HepG2 (cell line): ENCODE measurements around the gene ZNF415. TPM values are rescaled to one million over a fixed set of nuclear protein-coding genes. Genes with fewer than 3 reads are reported as not detected.

Experiments
- ATAC-seq: fragments of 200-7000 bp; cut with Tn5 transposase; 3 replicates; pipeline ENCODE4 v1.9.1; 2020; ENCODE audit warnings: mild to moderate bottlenecking, moderate library complexity
- BruUV-seq: library from RNA; stranded (reverse); fragments of 400-500 nt; replicated peaks from 2 replicates; lab custom pipeline; 2021; lab: Mats Ljungman, UMichigan
- CTCF ChIA-PET: fragments of 300-600 bp; formaldehyde crosslinking; extraction: SDS; loops from one replicate; lab custom pipeline; 2021; ENCODE audit warnings: low total read pairs, inconsistent platforms, low intra/inter-chr PET ratio; lab: Yijun Ruan, JAX
- POLR2A ChIA-PET: fragments of 350-600 bp; sonication (Branson Sonifier 250); formaldehyde crosslinking; loops from one replicate; lab custom pipeline; 2020; ENCODE audit warnings: antibody characterized with exemption, inconsistent platforms; lab: Yijun Ruan, JAX
- DNase-seq: peaks from one replicate; pipeline ENCODE4 v3.0.0-alpha.2; 2015; ENCODE audit warnings: low spot score
- FAIRE-seq: peaks from 3 replicates; lab custom pipeline; 2011; peaks lifted over from hg19 to GRCh38; lab: Jason Lieb, UNC
- H2AFZ ChIP-seq: one replicate; pipeline ENCODE4 v1.6.1; 2011; ENCODE audit warnings: low read length, inconsistent platforms
- H3K27ac ChIP-seq: fragments of 300-600 bp; 3 replicates; pipeline ENCODE4 v1.8.0; 2011; ENCODE audit warnings: mixed run types, mild to moderate bottlenecking, mixed read lengths, low read length, inconsistent platforms; ENCODE audit not compliant: insufficient read depth; ENCODE audit errors: extremely low read length
- H3K27me3 ChIP-seq, 2 experiments: fragments of 200-600 bp in 1 of 2; 2 replicates in 1 of 2; 3 replicates in 1 of 2; pipeline versions ENCODE4 v1.6.0 to v1.8.0; 2011; ENCODE audit warnings: low read length in 2 of 2, mild to moderate bottlenecking in 2 of 2, moderate library complexity in 2 of 2, inconsistent platforms in 1 of 2; ENCODE audit not compliant: insufficient read depth in 2 of 2, control insufficient read depth in 1 of 2
- H3K36me3 ChIP-seq, 2 experiments: fragments of 200-600 bp in 1 of 2; replicated peaks in 1 of 2; 2 replicates in 1 of 2; 3 replicates in 1 of 2; pipeline versions ENCODE4 v1.5.1 to v1.8.0; 2011; ENCODE audit warnings: low read length in 2 of 2, inconsistent platforms in 1 of 2; ENCODE audit not compliant: insufficient read depth in 2 of 2, control insufficient read depth in 1 of 2
- H3K4me1 ChIP-seq: 2 replicates; pipeline ENCODE4 v1.5.1; 2012; ENCODE audit warnings: low read length, inconsistent platforms; ENCODE audit not compliant: insufficient read depth
- H3K4me2 ChIP-seq: 2 replicates; pipeline ENCODE4 v1.6.0; 2011; ENCODE audit warnings: low read depth, low read length, inconsistent platforms
- H3K4me3 ChIP-seq, 3 experiments: fragments of 200-600 bp in 1 of 3; sonication (generic), shearing (Covaris generic) in 1 of 3; replicated peaks in 1 of 3; 2 replicates each; pipeline ENCODE4 v1.5.1; 2011 to 2016; ENCODE audit warnings: low read length in 3 of 3, inconsistent platforms in 2 of 3, low read depth in 2 of 3, mild to moderate bottlenecking in 2 of 3, control low read depth in 1 of 3, mixed read lengths in 1 of 3; ENCODE audit not compliant: insufficient read depth in 1 of 3
- H3K79me2 ChIP-seq: one replicate; pipeline ENCODE4 v1.6.1; 2011; ENCODE audit warnings: low read length, inconsistent platforms; ENCODE audit not compliant: insufficient read depth
- H3K9ac ChIP-seq: 2 replicates; pipeline ENCODE4 v1.6.0; 2011; ENCODE audit warnings: mild to moderate bottlenecking, low read depth, low read length, inconsistent platforms; ENCODE audit not compliant: insufficient read depth
- H3K9me3 ChIP-seq: 2 replicates; pipeline ENCODE4 v1.5.1; 2012; ENCODE audit warnings: mild to moderate bottlenecking, low read length
- H4K20me1 ChIP-seq: 2 replicates; pipeline ENCODE4 v1.6.0; 2011; ENCODE audit warnings: inconsistent platforms, mild to moderate bottlenecking, low read length, moderate library complexity; ENCODE audit not compliant: insufficient read depth
- CBX5 ChIP-seq: sonication (generic); formaldehyde crosslinking; IDR thresholded peaks from 2 replicates; pipeline ENCODE4 v1.4.0; 2020; ENCODE audit warnings: missing genetic modification reagents, borderline replicate concordance
- CREM ChIP-seq, 2 experiments: sonication (generic) in 1 of 2; formaldehyde crosslinking in 1 of 2; IDR thresholded peaks; 2 replicates each; pipeline versions ENCODE4 v1.4.0 to v1.6.1; 2016 to 2020; ENCODE audit warnings: antibody characterized with exemption in 1 of 2, mild to moderate bottlenecking in 1 of 2, missing genetic modification reagents in 1 of 2
- ETV5 ChIP-seq: IDR thresholded peaks from 2 replicates; pipeline ENCODE4 v1.6.1; 2018; ENCODE audit warnings: missing biosample characterization, missing genetic modification reagents, inconsistent platforms, borderline replicate concordance
- FOSL1 ChIP-seq: sonication (generic); formaldehyde crosslinking; IDR thresholded peaks from 2 replicates; pipeline ENCODE4 v1.9.0; 2021; ENCODE audit warnings: missing genetic modification reagents, borderline replicate concordance
- HMGA1 ChIP-seq: sonication (generic); formaldehyde crosslinking; conservative IDR thresholded peaks from 2 replicates; pipeline ENCODE4 v1.4.0; 2020; ENCODE audit warnings: missing genetic modification reagents
- MAFG ChIP-seq: sonication (generic); formaldehyde crosslinking; IDR thresholded peaks from 2 replicates; pipeline ENCODE4 v1.5.1; 2020; ENCODE audit warnings: mild to moderate bottlenecking, missing genetic modification reagents
- MXI1 ChIP-seq: IDR thresholded peaks from 3 replicates; pipeline ENCODE4 v1.6.1; 2012; ENCODE audit warnings: low read depth, low read length, inconsistent platforms, borderline replicate concordance
- NKX3-1 ChIP-seq: sonication (generic); formaldehyde crosslinking; IDR thresholded peaks from 2 replicates; pipeline ENCODE4 v1.5.0; 2020; ENCODE audit warnings: missing genetic modification reagents
- NONO ChIP-seq, 2 experiments: fragments of 450-650 bp in 1 of 2; sonication (generic) in 1 of 2; formaldehyde crosslinking in 1 of 2; IDR thresholded peaks in 1 of 2; conservative IDR thresholded peaks in 1 of 2; 2 replicates each; pipeline versions ENCODE4 v1.6.1 to v1.8.0; 2017 to 2022; ENCODE audit warnings: mild to moderate bottlenecking in 1 of 2, missing genetic modification reagents in 1 of 2, moderate library complexity in 1 of 2
- PHF8 ChIP-seq: sonication (generic); formaldehyde crosslinking; IDR thresholded peaks from 2 replicates; pipeline ENCODE4 v1.5.0; 2020; ENCODE audit warnings: missing genetic modification reagents
- POLR2AphosphoS5 ChIP-seq: IDR thresholded peaks from 2 replicates; pipeline ENCODE4 v1.6.1; 2012; ENCODE audit warnings: low read depth, low read length
- RARG ChIP-seq: sonication (generic); formaldehyde crosslinking; IDR thresholded peaks from 2 replicates; pipeline ENCODE4 v1.4.0; 2020; ENCODE audit warnings: low read depth, mild to moderate bottlenecking, missing genetic modification reagents
- TRIM24 ChIP-seq: sonication (generic); formaldehyde crosslinking; IDR thresholded peaks from 2 replicates; pipeline ENCODE4 v1.8.0; 2022; ENCODE audit warnings: mild to moderate bottlenecking, missing genetic modification reagents
- ZNF251 ChIP-seq: sonication (generic); formaldehyde crosslinking; IDR thresholded peaks from 2 replicates; pipeline ENCODE4 v1.9.0; 2021; ENCODE audit warnings: mild to moderate bottlenecking, missing genetic modification reagents
- ZNF703 ChIP-seq: sonication (generic); formaldehyde crosslinking; IDR thresholded peaks from 2 replicates; pipeline ENCODE4 v1.5.1; 2020; ENCODE audit warnings: missing genetic modification reagents, mild to moderate bottlenecking, moderate library complexity, borderline replicate concordance
- ZNF772 ChIP-seq: sonication (generic); formaldehyde crosslinking; IDR thresholded peaks from 2 replicates; pipeline ENCODE4 v1.5.0; 2020; ENCODE audit warnings: mild to moderate bottlenecking, missing genetic modification reagents
- WGBS: methylation state at CpG from one replicate; pipeline ENCODE4 v1.1.6; 2017; ENCODE audit warnings: low lambda C conversion rate; 5-methylcytosine and 5-hydroxymethylcytosine counted together
- in situ Hi-C: cut with HindIII; loops from 2 replicates; pipeline ENCODE4 v1.10.0; 2017; ENCODE audit warnings: low pct_unique_long_range_greater_than_20kb; ENCODE audit not compliant: extremely low pct_ligation_motif_present
- intact Hi-C: fragments of 100-400 bp; cut with micrococcal nuclease; formaldehyde crosslinking; loops from one replicate; pipeline ENCODE4 v1.10.0; 2022; ENCODE audit not compliant: unreplicated experiment
- polyA plus RNA-seq, 8 experiments: library from polyadenylated mRNA; depleted of rRNA in 3 of 8; stranded (reverse) in 7 of 8; unstranded in 1 of 8; fragments of >200 nt; fragmentation: Illumina TruSeq in 4 of 8; extraction: Trizol in 4 of 8; gene quantifications; 2 replicates each; pipeline versions ENCODE4 v1.2.1 to v1.2.3, GENCODE V29; 2011 to 2016; ENCODE audit warnings: low read depth in 4 of 8, missing spikeins in 1 of 8, mixed read lengths in 1 of 8; ENCODE audit not compliant: insufficient read depth in 1 of 8
- total RNA-seq, 5 experiments: library from RNA; depleted of rRNA; stranded (reverse); fragments of >200 nt; fragmentation: Illumina TruSeq; extraction: Trizol; gene quantifications; 2 replicates each; pipeline ENCODE4 v1.2.3, GENCODE V29; 2016; ENCODE audit warnings: low read depth in 1 of 5
- TF ChIP-seq, protein P1 (sequence below): sonication (generic); formaldehyde crosslinking; IDR thresholded peaks from 2 replicates; pipeline ENCODE4 v1.4.0; 2020; ENCODE audit warnings: mild to moderate bottlenecking, low read depth, missing genetic modification reagents
- TF ChIP-seq, protein P2 (sequence below): sonication (generic); formaldehyde crosslinking; conservative IDR thresholded peaks from 2 replicates; pipeline ENCODE4 v1.8.0; 2022; ENCODE audit warnings: low read depth, missing genetic modification reagents
- TF ChIP-seq, protein P3 (sequence below): sonication (generic); formaldehyde crosslinking; IDR thresholded peaks from 2 replicates; pipeline ENCODE4 v1.4.0; 2020; ENCODE audit warnings: mild to moderate bottlenecking, missing genetic modification reagents

The ZNF415 gene
- total and polyA plus RNA-seq, 2 of the 13 experiments (the other 11 are each of a cell fraction or from before 2014, with no cell fraction given) = 0.15 to 0.17 TPM

DNA sequence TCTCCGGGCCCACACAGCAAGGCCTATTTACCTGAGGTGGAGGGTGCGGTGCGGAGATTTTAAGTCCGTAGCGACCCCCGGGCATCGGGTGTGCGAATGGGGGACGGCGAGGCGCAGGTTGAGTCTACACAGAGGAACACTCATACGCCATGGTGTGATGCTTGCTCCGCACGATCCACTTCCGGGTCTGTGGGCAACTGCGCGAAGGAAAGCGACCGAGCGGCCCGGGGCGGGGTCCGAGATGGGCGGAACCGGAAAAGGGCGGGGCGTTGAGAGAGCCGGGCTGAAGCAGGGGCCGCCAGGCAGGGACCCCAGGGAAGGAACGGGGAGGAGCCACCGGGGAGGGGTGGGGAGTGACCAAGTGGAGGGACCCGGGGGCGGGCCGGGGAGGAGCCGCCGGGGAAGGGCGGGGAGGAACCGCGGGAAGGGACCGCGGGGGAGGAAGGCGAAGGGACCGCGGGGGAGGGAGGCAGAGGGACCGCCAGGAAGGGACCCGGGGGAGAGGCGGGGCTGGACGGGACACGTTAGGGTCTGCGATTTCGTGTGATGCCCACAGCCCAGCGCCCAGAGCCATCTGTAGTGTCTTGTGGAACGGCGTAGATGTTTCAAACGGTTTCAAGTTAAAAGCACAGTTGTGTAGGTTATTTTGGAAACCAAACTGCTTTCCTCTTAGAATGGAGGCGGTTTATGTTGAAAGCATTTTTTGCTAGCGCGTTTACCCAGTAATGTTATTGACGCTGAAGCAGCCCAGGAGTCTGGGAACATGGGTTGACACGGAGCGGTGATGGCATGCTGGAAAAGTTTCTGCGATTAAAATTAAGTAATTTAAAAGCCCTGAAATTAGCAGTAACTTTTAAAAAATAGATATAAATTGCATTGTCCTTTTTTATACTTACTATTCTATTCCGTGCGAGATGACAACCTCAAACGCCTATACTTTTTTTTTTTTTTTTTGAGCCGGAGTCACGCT lies 29.2 kb downstream of the ZNF415 start, which contains the start of gene ZNF160 (continued):
- TF ChIP-seq, protein P1, sequence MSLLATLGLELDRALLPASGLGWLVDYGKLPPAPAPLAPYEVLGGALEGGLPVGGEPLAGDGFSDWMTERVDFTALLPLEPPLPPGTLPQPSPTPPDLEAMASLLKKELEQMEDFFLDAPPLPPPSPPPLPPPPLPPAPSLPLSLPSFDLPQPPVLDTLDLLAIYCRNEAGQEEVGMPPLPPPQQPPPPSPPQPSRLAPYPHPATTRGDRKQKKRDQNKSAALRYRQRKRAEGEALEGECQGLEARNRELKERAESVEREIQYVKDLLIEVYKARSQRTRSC (CRISPR knock-in tag) = no peak
- peak; percentile 89 for TF ChIP-seq POLR2AphosphoS5
- 0 out of 3 replicates have a peak, but pooled peaks have one; percentile 28 for TF ChIP-seq MXI1
- TF ChIP-seq TRIM24 (CRISPR knock-in tag) = no peak
- no peak for TF ChIP-seq NONO (IDR thresholded peaks at IDR 0.05)
- TF ChIP-seq NONO (CRISPR knock-in tag; conservative IDR thresholded peaks at IDR 0.05) = no peak
- TF ChIP-seq NKX3-1 (CRISPR knock-in tag) = 0 out of 2 replicates have a peak, but pooled peaks have one; percentile 30
- peak; percentile 63 for TF ChIP-seq PHF8
- TF ChIP-seq ETV5 (CRISPR knock-in tag) = peak; percentile 50; the same call in 1 of the 2 replicates

DNA sequence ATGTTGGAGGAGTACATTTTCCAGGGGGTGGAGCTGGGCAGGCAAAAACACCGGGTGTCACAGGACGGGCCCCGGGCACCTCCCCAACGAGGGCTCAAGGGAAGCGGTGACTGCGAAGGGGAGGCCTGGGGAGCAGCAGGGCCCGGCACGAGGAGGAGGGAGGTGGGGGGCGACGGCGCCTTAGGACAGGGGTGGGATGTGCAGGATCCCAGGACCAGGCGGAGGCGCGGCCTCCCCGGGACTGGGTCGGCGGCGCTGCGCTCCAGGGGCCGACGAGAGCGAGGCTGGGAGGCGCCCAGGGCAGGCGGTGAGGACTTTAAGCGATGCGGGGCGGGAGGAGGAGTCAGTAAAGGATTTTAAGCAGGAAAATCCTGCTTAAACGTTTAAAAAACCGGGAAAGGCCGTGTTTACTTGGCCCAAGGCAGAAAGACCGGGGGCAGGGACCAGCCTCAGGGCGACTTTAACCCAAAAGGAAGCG lies 29.9 kb downstream of the ZNF415 start:
- FAIRE-seq (no peak), DNase-seq (no peak), ATAC-seq (peak; percentile 58)
- 27% methylated on average over 33 of the region's 33 CpGs for WGBS
- Histone ChIP-seq H3K4me2 (peak overlapping the region; percentile 73), H3K27ac (peak overlapping the region; percentile 56), H3K4me1 (peaks cover 13% of the 10 kb centered on the region), H3K4me3 (peak overlapping the region; percentile 59 to 87 (median 79)), H3K27me3 (no peaks in the 10 kb centered on the region), H4K20me1 (no peaks in the 10 kb centered on the region), H3K9ac (peak overlapping the region; percentile 77), H2AFZ (no peak overlapping the region), H3K9me3 (peaks cover 16% of the 10 kb centered on the region; the same call in 1 of the 2 replicates), H3K79me2 (peaks cover 24% of the 10 kb centered on the region), H3K36me3 (0 out of 5 replicates have a peak, but pooled peaks cover 0 to 6% of the 10 kb centered on the region in 2 experiments)
- no TSS peak for BruUV-seq
- ChIA-PET CTCF (no interaction called here), POLR2A (no interaction called here)
- intact Hi-C loops = no loop called here
- in situ Hi-C loops = no loop called here
- TF ChIP-seq CREM (IDR thresholded peaks at IDR 0.05) = no peak
- TF ChIP-seq CREM (CRISPR knock-in tag; IDR thresholded peaks at IDR 0.05) = no peak
- no peak for TF ChIP-seq CBX5 (CRISPR knock-in tag)
- TF ChIP-seq, protein P2, sequence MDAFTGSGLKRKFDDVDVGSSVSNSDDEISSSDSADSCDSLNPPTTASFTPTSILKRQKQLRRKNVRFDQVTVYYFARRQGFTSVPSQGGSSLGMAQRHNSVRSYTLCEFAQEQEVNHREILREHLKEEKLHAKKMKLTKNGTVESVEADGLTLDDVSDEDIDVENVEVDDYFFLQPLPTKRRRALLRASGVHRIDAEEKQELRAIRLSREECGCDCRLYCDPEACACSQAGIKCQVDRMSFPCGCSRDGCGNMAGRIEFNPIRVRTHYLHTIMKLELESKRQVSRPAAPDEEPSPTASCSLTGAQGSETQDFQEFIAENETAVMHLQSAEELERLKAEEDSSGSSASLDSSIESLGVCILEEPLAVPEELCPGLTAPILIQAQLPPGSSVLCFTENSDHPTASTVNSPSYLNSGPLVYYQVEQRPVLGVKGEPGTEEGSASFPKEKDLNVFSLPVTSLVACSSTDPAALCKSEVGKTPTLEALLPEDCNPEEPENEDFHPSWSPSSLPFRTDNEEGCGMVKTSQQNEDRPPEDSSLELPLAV (CRISPR knock-in tag) = no peak
- TF ChIP-seq ZNF251 = no peak
- TF ChIP-seq ZNF772 (CRISPR knock-in tag) = 0 out of 2 replicates have a peak, but pooled peaks have one; percentile 28
- no peak for TF ChIP-seq HMGA1 (CRISPR knock-in tag)
- no peak for TF ChIP-seq NKX3-1 (CRISPR knock-in tag)
- no peak for TF ChIP-seq MAFG (CRISPR knock-in tag)
- no peak for TF ChIP-seq FOSL1 (CRISPR knock-in tag)
- TF ChIP-seq ZNF703 (CRISPR knock-in tag) = no peak
- no peak for TF ChIP-seq RARG (CRISPR knock-in tag)
- TF ChIP-seq, protein P3, sequence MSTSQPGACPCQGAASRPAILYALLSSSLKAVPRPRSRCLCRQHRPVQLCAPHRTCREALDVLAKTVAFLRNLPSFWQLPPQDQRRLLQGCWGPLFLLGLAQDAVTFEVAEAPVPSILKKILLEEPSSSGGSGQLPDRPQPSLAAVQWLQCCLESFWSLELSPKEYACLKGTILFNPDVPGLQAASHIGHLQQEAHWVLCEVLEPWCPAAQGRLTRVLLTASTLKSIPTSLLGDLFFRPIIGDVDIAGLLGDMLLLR (CRISPR knock-in tag) = no peak
